Smooth muscle cell (in vitro differentiated cells): ENCODE results near the gene NRG3. TPM values are rescaled to one million over a fixed set of nuclear protein-coding genes. Genes with fewer than 3 reads are reported as not detected.

Experiments used
- DNase-seq: peaks from one replicate; lab custom pipeline; 2025; ENCODE audit not compliant: unreplicated experiment; lab: John Stamatoyannopoulos, UW
- H2AFZ ChIP-seq: fragments of 200-600 bp; sonication (generic); 2 replicates; pipeline ENCODE4 v1.6.0; 2016; ENCODE audit warnings: antibody characterized with exemption, low read depth, mild to moderate bottlenecking
- H3F3A ChIP-seq: fragments of 200-600 bp; sonication (generic); 2 replicates; pipeline ENCODE4 v1.6.0; 2017; ENCODE audit warnings: antibody characterized with exemption, low read depth
- H3K27ac ChIP-seq: fragments of 200-600 bp; sonication (generic); 2 replicates; pipeline ENCODE4 v1.5.1; 2016; ENCODE audit warnings: low read depth, mild to moderate bottlenecking
- H3K27me3 ChIP-seq: fragments of 200-600 bp; sonication (generic); 2 replicates; pipeline ENCODE4 v1.6.1; 2016; ENCODE audit warnings: low read depth, mild to moderate bottlenecking
- H3K36me3 ChIP-seq: fragments of 200-600 bp; sonication (generic); 2 replicates; pipeline ENCODE4 v1.5.1; 2016; ENCODE audit warnings: low read depth
- H3K4me1 ChIP-seq: fragments of 200-600 bp; sonication (generic); 2 replicates; pipeline ENCODE4 v1.5.1; 2016; ENCODE audit warnings: low read depth
- H3K4me2 ChIP-seq: fragments of 200-600 bp; sonication (generic); 2 replicates; pipeline ENCODE4 v1.6.0; 2016; ENCODE audit warnings: mild to moderate bottlenecking
- H3K4me3 ChIP-seq: fragments of 200-600 bp; sonication (generic); 2 replicates; pipeline ENCODE4 v1.5.1; 2016; ENCODE audit warnings: mild to moderate bottlenecking
- H3K79me2 ChIP-seq: fragments of 200-600 bp; sonication (generic); 2 replicates; pipeline ENCODE4 v1.6.0; 2016; ENCODE audit warnings: low read depth, mild to moderate bottlenecking
- H3K9ac ChIP-seq: fragments of 200-600 bp; sonication (generic); 2 replicates; pipeline ENCODE4 v1.6.0; 2016; ENCODE audit warnings: low read depth
- H3K9me3 ChIP-seq: fragments of 200-600 bp; sonication (generic); replicated peaks from 2 replicates; pipeline ENCODE4 v1.5.1; 2016; ENCODE audit warnings: low read depth
- H4K20me1 ChIP-seq: fragments of 200-600 bp; sonication (generic); 2 replicates; pipeline ENCODE4 v1.6.0; 2016; ENCODE audit warnings: low read depth
- CTCF ChIP-seq: fragments of 200-600 bp; sonication (generic); IDR thresholded peaks from 2 replicates; pipeline ENCODE4 v1.5.1; 2017; ENCODE audit warnings: borderline replicate concordance, mild to moderate bottlenecking, antibody characterized with exemption; ENCODE audit not compliant: insufficient read depth, poor library complexity, severe bottlenecking
- WGBS: methylation state at CpG from one replicate; pipeline ENCODE4 v1.1.7; 2016; ENCODE audit warnings: low lambda C conversion rate; 5-methylcytosine and 5-hydroxymethylcytosine counted together
- polyA plus RNA-seq: library from polyadenylated mRNA; unstranded; fragments of >200 nt; fragmentation: Nextera tagmentation; extraction: Ambion mirVana; gene quantifications from 2 replicates; pipeline ENCODE4 v1.2.1, GENCODE V29; 2016
- total RNA-seq: library from RNA; depleted of rRNA; stranded (reverse); fragments of >200 nt; gene quantifications from 2 replicates; pipeline ENCODE4 v1.2.3, GENCODE V29; 2014

NRG3 gene
- total and polyA plus RNA-seq, 2 experiments from 2014 or later, result 4.0 to 4.8 TPM

GRCh38 chr10:82492647-82493046, 617.7 kb downstream of the NRG3 start:
- TF ChIP-seq CTCF, result no peak
- Histone ChIP-seq H2AFZ (no peak overlapping the region), H3K4me1 (no peaks in the 10 kb centered on the region), H3K4me3 (no peak overlapping the region), H3K9me3 (no peaks in the 10 kb centered on the region), H3K36me3 (no peaks in the 10 kb centered on the region), H3K4me2 (no peak overlapping the region), H3K27me3 (no peaks in the 10 kb centered on the region), H4K20me1 (no peaks in the 10 kb centered on the region), H3K27ac (no peak overlapping the region), H3K79me2 (no peaks in the 10 kb centered on the region), H3F3A (no peaks in the 10 kb centered on the region), H3K9ac (no peak overlapping the region)
- no peak for DNase-seq
- WGBS, result 90% methylated on average over 2 of the region's 2 CpGs

GRCh38 chr10:82496114-82496513, 621.1 kb downstream of the NRG3 start:
- 100% methylated on average over 1 of the region's 1 CpG for WGBS
- no peaks in the 10 kb centered on the region for H3K27me3 ChIP-seq
- no peak for TF ChIP-seq CTCF

GRCh38 chr10:82497439-82497838, 622.4 kb downstream of the NRG3 start:
- Histone ChIP-seq H3K9me3 (no peaks in the 10 kb centered on the region), H3K79me2 (no peaks in the 10 kb centered on the region), H3K9ac (no peak overlapping the region), H3K4me2 (no peak overlapping the region), H3K27me3 (no peaks in the 10 kb centered on the region), H3K36me3 (no peaks in the 10 kb centered on the region), H3K27ac (no peak overlapping the region), H3F3A (no peaks in the 10 kb centered on the region), H4K20me1 (no peaks in the 10 kb centered on the region), H2AFZ (no peak overlapping the region), H3K4me3 (no peak overlapping the region), H3K4me1 (no peaks in the 10 kb centered on the region)
- 91% methylated on average over 2 of the region's 2 CpGs for WGBS
- TF ChIP-seq CTCF, result no peak
- DNase-seq, result no peak

More at GRCh38 chr10:82496114-82496513, 621.1 kb downstream of the NRG3 start:
- Histone ChIP-seq H3K79me2 (no peaks in the 10 kb centered on the region), H3K9ac (no peak overlapping the region), H3K4me1 (no peaks in the 10 kb centered on the region), H4K20me1 (no peaks in the 10 kb centered on the region), H3F3A (no peaks in the 10 kb centered on the region), H3K9me3 (no peaks in the 10 kb centered on the region), H3K4me3 (no peak overlapping the region), H2AFZ (no peak overlapping the region), H3K36me3 (no peaks in the 10 kb centered on the region), H3K27ac (no peak overlapping the region), H3K4me2 (no peak overlapping the region)
- DNase-seq, result no peak

- Histone ChIP-seq H4K20me1 (no peaks in the 10 kb centered on the region), H3K9ac (no peak overlapping the region), H3K4me1 (no peaks in the 10 kb centered on the region), H3K27me3 (no peaks in the 10 kb centered on the region), H3K9me3 (no peaks in the 10 kb centered on the region), H3F3A (no peaks in the 10 kb centered on the region), H3K4me2 (no peak overlapping the region), H2AFZ (no peak overlapping the region), H3K79me2 (no peaks in the 10 kb centered on the region), H3K4me3 (no peak overlapping the region), H3K36me3 (no peaks in the 10 kb centered on the region), H3K27ac (no peak overlapping the region)
- no peak for TF ChIP-seq CTCF
- DNase-seq, result no peak
Observed at GRCh38 chr10:82498976-82499375, 624.0 kb downstream of the NRG3 start.
